SJCRH30 (cell line): Measurements from ENCODE around the gene GPR176. TPM values are rescaled to one million over a fixed set of nuclear protein-coding genes. Genes with fewer than 3 reads are reported as not detected.
A peak's percentile ranks its signal among the peaks of the same experiment; 100 is the strongest.

ENCODE experiments used
- DNase-seq, 2 experiments: peaks; one replicate each; pipeline ENCODE4 v3.0.0-alpha.2; 2015 to 2020
- H3K27ac ChIP-seq: fragments of 250-450 bp; sonication (Bioruptor Pico); 2 replicates; pipeline ENCODE4 v1.5.1; 2020; ENCODE audit warnings: mild to moderate bottlenecking, moderate library complexity
- H3K27me3 ChIP-seq: fragments of 250-450 bp; sonication (Bioruptor Pico); 2 replicates; pipeline ENCODE4 v1.5.1; 2020; ENCODE audit warnings: mild to moderate bottlenecking, moderate library complexity
- H3K36me3 ChIP-seq: fragments of 250-450 bp; sonication (Bioruptor Pico); 2 replicates; pipeline ENCODE4 v1.5.1; 2020; ENCODE audit warnings: mild to moderate bottlenecking, moderate library complexity
- H3K4me1 ChIP-seq: fragments of 250-450 bp; sonication (Bioruptor Pico); 2 replicates; pipeline ENCODE4 v1.5.1; 2020; ENCODE audit warnings: mild to moderate bottlenecking, moderate library complexity
- H3K4me3 ChIP-seq: fragments of 250-450 bp; sonication (Bioruptor Pico); 2 replicates; pipeline ENCODE4 v1.5.1; 2020; ENCODE audit warnings: mild to moderate bottlenecking, moderate library complexity
- H3K9me3 ChIP-seq: fragments of 250-450 bp; sonication (Bioruptor Pico); replicated peaks from 2 replicates; pipeline ENCODE4 v1.5.1; 2020; ENCODE audit warnings: mild to moderate bottlenecking, moderate library complexity
- total RNA-seq: library from RNA; depleted of rRNA; stranded (reverse); fragments of >200 nt; shearing (Covaris generic); gene quantifications from 2 replicates; pipeline ENCODE4 v1.2.3, GENCODE V29; 2014

GPR176 gene
- total RNA-seq, 1 experiment from 2014 or later = 16.1 TPM

GRCh38 chr15:39889601-39890000 lies 30.5 kb downstream of the GPR176 start:
- Histone ChIP-seq H3K27ac (no peak overlapping the region), H3K27me3 (no peaks in the 10 kb centered on the region), H3K4me3 (no peak overlapping the region), H3K36me3 (no peaks in the 10 kb centered on the region), H3K9me3 (no peaks in the 10 kb centered on the region), H3K4me1 (peaks cover under 1% of the 10 kb centered on the region; the same call in 1 of the 2 replicates)
- no peak for DNase-seq

- H3K36me3 ChIP-seq = no peaks in the 10 kb centered on the region
- H3K9me3 ChIP-seq = no peaks in the 10 kb centered on the region
- H3K27me3 ChIP-seq = no peaks in the 10 kb centered on the region
- H3K4me1 ChIP-seq = peaks cover 6% of the 10 kb centered on the region
- DNase-seq = no peak
- no peak overlapping the region for H3K4me3 ChIP-seq
- H3K27ac ChIP-seq = no peak overlapping the region
Measured at GRCh38 chr15:39888809-39889208, 31.3 kb downstream of the GPR176 start.

- H3K36me3 ChIP-seq = no peaks in the 10 kb centered on the region
- no peaks in the 10 kb centered on the region for H3K27me3 ChIP-seq
- DNase-seq = no peak
- H3K4me1 ChIP-seq = peaks cover 6% of the 10 kb centered on the region
- H3K9me3 ChIP-seq = no peaks in the 10 kb centered on the region
- no peak overlapping the region for H3K27ac ChIP-seq
- no peak overlapping the region for H3K4me3 ChIP-seq
Measured at GRCh38 chr15:39888243-39888642, 31.8 kb downstream of the GPR176 start.

- H3K27ac ChIP-seq = no peak overlapping the region
Measured at GRCh38 chr15:39887832-39888231, 32.2 kb downstream of the GPR176 start.

GRCh38 chr15:39887211-39887610 lies 32.9 kb downstream of the GPR176 start:
- H3K9me3 ChIP-seq = no peaks in the 10 kb centered on the region
- H3K27ac ChIP-seq = no peak overlapping the region
- peaks cover 6% of the 10 kb centered on the region for H3K4me1 ChIP-seq
- no peaks in the 10 kb centered on the region for H3K27me3 ChIP-seq
- no peak overlapping the region for H3K4me3 ChIP-seq
- DNase-seq = no peak
- no peaks in the 10 kb centered on the region for H3K36me3 ChIP-seq

More at GRCh38 chr15:39887832-39888231, 32.2 kb downstream of the GPR176 start:
- no peaks in the 10 kb centered on the region for H3K36me3 ChIP-seq
- no peaks in the 10 kb centered on the region for H3K27me3 ChIP-seq
- H3K4me3 ChIP-seq = no peak overlapping the region
- no peaks in the 10 kb centered on the region for H3K9me3 ChIP-seq
- peaks cover 6% of the 10 kb centered on the region for H3K4me1 ChIP-seq
- DNase-seq = no peak

- no peak for DNase-seq
- no peaks in the 10 kb centered on the region for H3K36me3 ChIP-seq
- peaks cover 6% of the 10 kb centered on the region for H3K4me1 ChIP-seq
- H3K4me3 ChIP-seq = no peak overlapping the region
- no peaks in the 10 kb centered on the region for H3K27me3 ChIP-seq
- no peaks in the 10 kb centered on the region for H3K9me3 ChIP-seq
- no peak overlapping the region for H3K27ac ChIP-seq
Measured at GRCh38 chr15:39886418-39886817, 33.6 kb downstream of the GPR176 start.

- no peaks in the 10 kb centered on the region for H3K9me3 ChIP-seq
- DNase-seq = no peak
- H3K27me3 ChIP-seq = no peaks in the 10 kb centered on the region
- H3K36me3 ChIP-seq = no peaks in the 10 kb centered on the region
- no peak overlapping the region for H3K4me3 ChIP-seq
- no peak overlapping the region for H3K27ac ChIP-seq
- peaks cover 6% of the 10 kb centered on the region for H3K4me1 ChIP-seq
Measured at GRCh38 chr15:39885099-39885777, 34.8 kb downstream of the GPR176 start.

GRCh38 chr15:39884351-39884750 lies 35.7 kb downstream of the GPR176 start:
- Histone ChIP-seq H3K27ac (no peak overlapping the region; the same call in 1 of the 2 replicates), H3K9me3 (no peaks in the 10 kb centered on the region), H3K4me3 (no peak overlapping the region), H3K4me1 (peaks cover 6% of the 10 kb centered on the region), H3K27me3 (no peaks in the 10 kb centered on the region), H3K36me3 (no peaks in the 10 kb centered on the region)
- peak; percentile 17 to 32 for DNase-seq

- Histone ChIP-seq H3K4me1 (peaks cover 6% of the 10 kb centered on the region), H3K4me3 (no peak overlapping the region), H3K36me3 (no peaks in the 10 kb centered on the region), H3K27ac (no peak overlapping the region), H3K27me3 (no peaks in the 10 kb centered on the region), H3K9me3 (no peaks in the 10 kb centered on the region)
- no peak for DNase-seq
Measured at GRCh38 chr15:39882602-39883001, 37.5 kb downstream of the GPR176 start.

GRCh38 chr15:39881790-39882189 lies 38.3 kb downstream of the GPR176 start:
- DNase-seq = no peak
- Histone ChIP-seq H3K4me1 (peaks cover 6% of the 10 kb centered on the region), H3K27ac (no peak overlapping the region), H3K27me3 (no peaks in the 10 kb centered on the region), H3K36me3 (no peaks in the 10 kb centered on the region), H3K4me3 (no peak overlapping the region), H3K9me3 (no peaks in the 10 kb centered on the region)

GRCh38 chr15:39880718-39881387 lies 39.2 kb downstream of the GPR176 start:
- Histone ChIP-seq H3K27me3 (no peaks in the 10 kb centered on the region), H3K27ac (no peak overlapping the region), H3K36me3 (no peaks in the 10 kb centered on the region), H3K4me1 (peaks cover 6% of the 10 kb centered on the region), H3K9me3 (no peaks in the 10 kb centered on the region), H3K4me3 (no peak overlapping the region)
- no peak for DNase-seq

GRCh38 chr15:39878406-39878785 lies 41.7 kb downstream of the GPR176 start:
- no peaks in the 10 kb centered on the region for H3K27me3 ChIP-seq
- H3K9me3 ChIP-seq = no peaks in the 10 kb centered on the region
- H3K4me1 ChIP-seq = no peaks in the 10 kb centered on the region
- no peak overlapping the region for H3K4me3 ChIP-seq
- no peak for DNase-seq
- no peaks in the 10 kb centered on the region for H3K36me3 ChIP-seq
- no peak overlapping the region for H3K27ac ChIP-seq

- Histone ChIP-seq H3K27me3 (no peaks in the 10 kb centered on the region), H3K4me1 (0 out of 2 replicates have a peak, but pooled peaks cover 2% of the 10 kb centered on the region), H3K36me3 (no peaks in the 10 kb centered on the region), H3K27ac (no peak overlapping the region), H3K4me3 (no peak overlapping the region), H3K9me3 (no peaks in the 10 kb centered on the region)
- DNase-seq = peak in 1 of 2 experiments; percentile 55
Measured at GRCh38 chr15:39874890-39875549, 45.0 kb downstream of the GPR176 start.

- no peaks in the 10 kb centered on the region for H3K9me3 ChIP-seq
- H3K27ac ChIP-seq = no peak overlapping the region
- H3K27me3 ChIP-seq = no peaks in the 10 kb centered on the region
- DNase-seq = no peak
- 0 out of 2 replicates have a peak, but pooled peaks cover 4% of the 10 kb centered on the region for H3K4me1 ChIP-seq
- H3K4me3 ChIP-seq = no peak overlapping the region
- H3K36me3 ChIP-seq = no peaks in the 10 kb centered on the region
Measured at GRCh38 chr15:39873978-39874377, 46.1 kb downstream of the GPR176 start.

- Histone ChIP-seq H3K36me3 (no peaks in the 10 kb centered on the region), H3K4me1 (0 out of 2 replicates have a peak, but pooled peaks cover 4% of the 10 kb centered on the region), H3K4me3 (no peak overlapping the region)
Measured at GRCh38 chr15:39870537-39870936, 49.5 kb downstream of the GPR176 start.

More at GRCh38 chr15:39870537-39870936, 49.5 kb downstream of the GPR176 start:
- no peaks in the 10 kb centered on the region for H3K27me3 ChIP-seq
- H3K9me3 ChIP-seq = no peaks in the 10 kb centered on the region
- no peak overlapping the region for H3K27ac ChIP-seq
- no peak for DNase-seq
